C4-2B (cell line): ENCODE data around the gene CYBRD1.

ENCODE experiments used
- CTCF ChIP-seq: fragments of 450-650 bp; conservative IDR thresholded peaks from 2 replicates; pipeline ENCODE4 v1.5.1; 2017; ENCODE audit warnings: mild to moderate bottlenecking
- ZFX ChIP-seq: fragments of 450-650 bp; IDR thresholded peaks from 2 replicates; pipeline ENCODE4 v1.6.1; 2017

DNA sequence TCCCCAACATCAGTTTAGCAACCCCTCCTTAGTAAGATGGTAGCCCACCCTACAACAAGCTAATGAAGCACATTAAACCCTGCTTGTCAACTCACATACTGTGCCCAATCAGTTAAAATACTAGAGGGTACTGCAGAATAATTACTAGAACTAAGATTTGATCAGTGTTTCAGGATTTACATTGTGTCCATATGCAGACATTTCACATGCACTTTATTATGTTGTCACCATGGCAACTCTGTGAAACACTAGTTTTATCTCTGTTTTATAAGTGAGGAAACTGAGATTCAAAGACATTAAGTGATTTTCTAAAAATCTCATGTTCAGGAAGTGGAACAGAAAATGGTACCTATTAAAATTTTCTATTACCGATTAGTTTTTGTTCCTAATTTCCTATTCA, 61.7 kb downstream of the CYBRD1 start:
- TF ChIP-seq CTCF (no peak), ZFX (no peak)
